Colonic mucosa (tissue), 4 donors: ENCODE data around the gene SSX2IP. TPM values are rescaled to one million over a fixed set of nuclear protein-coding genes. Genes with fewer than 3 reads are reported as not detected.
A peak's percentile ranks its signal among the peaks of the same experiment; 100 is the strongest.

ENCODE experiments used
- DNase-seq: peaks from one replicate; pipeline ENCODE4 v3.0.0-alpha.2; 2020
- H3K27ac ChIP-seq: fragments of 200-600 bp; one replicate; pipeline ENCODE4 v1.8.0; 2021
- H3K27me3 ChIP-seq: fragments of 200-600 bp; one replicate; pipeline ENCODE4 v1.8.0; 2021
- H3K36me3 ChIP-seq: fragments of 200-600 bp; one replicate; pipeline ENCODE4 v1.8.0; 2021
- H3K4me1 ChIP-seq: fragments of 200-600 bp; one replicate; pipeline ENCODE4 v1.8.0; 2021; ENCODE audit warnings: mild to moderate bottlenecking
- H3K4me3 ChIP-seq: fragments of 200-600 bp; one replicate; pipeline ENCODE4 v1.8.0; 2021
- H3K9ac ChIP-seq, 2 donors: one replicate each; pipeline ENCODE4 v1.7.0; 2013; ENCODE audit warnings: control low read depth in 2 of 2, low read depth in 2 of 2, low read length in 2 of 2
- H3K9me3 ChIP-seq: fragments of 200-600 bp; one replicate; pipeline ENCODE4 v1.8.0; 2021
- intact Hi-C: fragments of 100-400 bp; cut with DNase I; formaldehyde crosslinking; loops from one replicate; pipeline ENCODE4 v1.14.1; 2022
- total RNA-seq, 2 donors: library from RNA; stranded (reverse); fragmentation: NEBNext Ultra II Directional in 1 of 2; extraction: Animal tissue kit (Norgen Biotek cat#: 25700) in 1 of 2; gene quantifications; one replicate each; pipeline ENCODE4 v1.2.1, GENCODE V29; 2021
- TF ChIP-seq, protein P1 (sequence below): fragments of 200-600 bp; IDR thresholded peaks from one replicate; pipeline ENCODE4 v1.8.0; 2022; ENCODE audit warnings: antibody characterized with exemption, mild to moderate bottlenecking
- donor health status: healthy.
- donor health status: DM: no; HTN: no; CAD: no.
- donor health status: DM: no; HTN: no; CAD: no.

SSX2IP gene
- total RNA-seq, 2 donors from 2014 or later = 13.9 to 16.9 TPM

DNA sequence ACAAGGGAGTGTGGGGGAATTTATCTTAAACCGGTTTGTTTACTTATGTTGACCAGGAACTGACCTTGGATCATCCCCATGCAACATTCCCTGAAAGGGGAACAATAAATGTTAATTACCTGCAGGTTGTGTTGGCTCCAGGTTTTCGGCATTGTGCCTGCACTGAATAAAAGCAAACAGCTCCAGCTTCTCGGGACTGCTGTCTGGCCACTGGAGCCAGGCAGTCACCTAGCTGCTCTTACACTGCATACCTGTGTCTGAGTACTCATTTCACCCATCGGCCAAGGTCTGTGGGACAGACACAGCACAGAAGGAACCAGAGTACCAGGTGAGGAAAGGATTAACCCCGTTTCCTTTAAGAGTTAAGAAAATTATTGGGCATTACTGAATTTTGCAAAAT is 83.3 kb downstream of the SSX2IP start:
- no peak overlapping the region for H3K9ac ChIP-seq
- H3K36me3 ChIP-seq = no peaks in the 10 kb centered on the region
- TF ChIP-seq, protein P1, sequence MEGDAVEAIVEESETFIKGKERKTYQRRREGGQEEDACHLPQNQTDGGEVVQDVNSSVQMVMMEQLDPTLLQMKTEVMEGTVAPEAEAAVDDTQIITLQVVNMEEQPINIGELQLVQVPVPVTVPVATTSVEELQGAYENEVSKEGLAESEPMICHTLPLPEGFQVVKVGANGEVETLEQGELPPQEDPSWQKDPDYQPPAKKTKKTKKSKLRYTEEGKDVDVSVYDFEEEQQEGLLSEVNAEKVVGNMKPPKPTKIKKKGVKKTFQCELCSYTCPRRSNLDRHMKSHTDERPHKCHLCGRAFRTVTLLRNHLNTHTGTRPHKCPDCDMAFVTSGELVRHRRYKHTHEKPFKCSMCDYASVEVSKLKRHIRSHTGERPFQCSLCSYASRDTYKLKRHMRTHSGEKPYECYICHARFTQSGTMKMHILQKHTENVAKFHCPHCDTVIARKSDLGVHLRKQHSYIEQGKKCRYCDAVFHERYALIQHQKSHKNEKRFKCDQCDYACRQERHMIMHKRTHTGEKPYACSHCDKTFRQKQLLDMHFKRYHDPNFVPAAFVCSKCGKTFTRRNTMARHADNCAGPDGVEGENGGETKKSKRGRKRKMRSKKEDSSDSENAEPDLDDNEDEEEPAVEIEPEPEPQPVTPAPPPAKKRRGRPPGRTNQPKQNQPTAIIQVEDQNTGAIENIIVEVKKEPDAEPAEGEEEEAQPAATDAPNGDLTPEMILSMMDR = no peak
- H3K4me1 ChIP-seq = no peaks in the 10 kb centered on the region
- H3K27ac ChIP-seq = no peak overlapping the region
- peaks cover 10% of the 10 kb centered on the region for H3K9me3 ChIP-seq
- H3K27me3 ChIP-seq = no peaks in the 10 kb centered on the region
- intact Hi-C loops = no loop called here
- H3K4me3 ChIP-seq = no peak overlapping the region
- no peak for DNase-seq

DNA sequence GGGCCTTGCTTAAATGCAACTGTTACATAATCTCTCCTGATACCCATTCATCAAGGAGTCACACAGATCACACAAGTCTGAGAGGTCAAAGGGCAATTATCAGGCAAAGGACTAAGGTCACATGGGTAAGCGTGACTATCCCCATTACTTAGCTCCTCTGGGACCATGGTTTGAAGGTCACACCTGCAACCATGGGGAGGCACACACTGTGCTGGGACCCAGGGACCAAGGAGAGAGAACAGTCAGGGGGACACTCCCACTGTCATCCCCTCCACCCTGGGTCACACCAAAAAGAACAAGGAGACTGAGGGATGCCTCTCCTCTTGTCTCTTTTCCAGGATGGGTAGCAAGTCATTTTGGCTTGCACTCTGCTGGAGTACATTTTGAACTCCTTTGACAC is 85.1 kb downstream of the SSX2IP start:
- TF ChIP-seq, protein P1 = no peak
- no peak overlapping the region for H3K27ac ChIP-seq
- H3K27me3 ChIP-seq = no peaks in the 10 kb centered on the region
- intact Hi-C loops = no loop called here
- no peak for DNase-seq
- peaks cover 10% of the 10 kb centered on the region for H3K9me3 ChIP-seq
- H3K9ac ChIP-seq = no peak overlapping the region
- no peak overlapping the region for H3K4me3 ChIP-seq
- no peaks in the 10 kb centered on the region for H3K36me3 ChIP-seq
- H3K4me1 ChIP-seq = no peaks in the 10 kb centered on the region

DNA sequence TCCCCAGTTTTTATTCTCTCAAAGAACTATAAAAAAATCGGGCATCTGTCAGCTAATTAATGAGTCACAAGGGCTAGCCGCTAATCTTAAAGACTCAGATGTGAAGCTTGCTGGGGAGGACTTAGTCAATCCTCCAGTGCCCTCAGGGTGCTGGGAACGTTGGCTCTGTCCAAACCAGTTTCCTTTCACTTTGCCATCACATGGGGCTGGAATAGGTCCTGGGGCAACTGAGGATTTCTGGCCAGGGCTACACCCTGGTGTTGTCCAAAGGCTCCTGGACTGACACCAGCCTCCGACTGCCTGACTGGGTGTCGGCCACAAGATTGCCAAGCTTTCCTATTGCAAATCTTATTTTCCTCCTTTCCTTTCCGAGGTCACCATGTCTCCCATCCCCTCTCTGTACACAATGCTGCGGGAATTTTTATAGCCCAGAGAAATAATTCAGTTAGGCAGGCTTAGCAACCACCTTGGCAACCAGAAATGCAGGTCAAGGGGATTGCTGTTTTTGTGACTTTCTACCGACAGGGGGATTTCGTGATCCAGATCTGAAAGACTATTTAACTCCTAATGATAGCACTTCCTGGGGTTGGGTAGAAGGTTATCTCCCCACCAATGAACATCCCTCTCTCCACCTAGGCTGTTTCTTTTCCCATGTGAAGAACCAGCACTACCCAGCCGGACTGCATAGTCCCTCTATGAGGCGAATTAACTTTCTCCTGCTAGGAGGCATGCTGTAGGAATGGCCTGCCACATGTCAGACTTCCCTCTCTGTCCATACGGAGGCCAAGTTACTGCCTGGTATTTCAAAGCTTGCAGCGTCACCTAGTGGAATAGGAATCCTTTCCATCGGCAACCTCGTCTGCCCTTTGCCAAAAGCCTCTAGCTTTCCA is 86.1 kb downstream of the SSX2IP start:
- peaks cover 10% of the 10 kb centered on the region for H3K9me3 ChIP-seq
- no peaks in the 10 kb centered on the region for H3K4me1 ChIP-seq
- peak overlapping the region; percentile 12 for H3K27ac ChIP-seq
- TF ChIP-seq, protein P1 = no peak
- peak overlapping the region in 1 of 2 donors; percentile 5 for H3K9ac ChIP-seq
- intact Hi-C loops = no loop called here
- no peak for DNase-seq
- H3K27me3 ChIP-seq = no peaks in the 10 kb centered on the region
- no peak overlapping the region for H3K4me3 ChIP-seq
- no peaks in the 10 kb centered on the region for H3K36me3 ChIP-seq

DNA sequence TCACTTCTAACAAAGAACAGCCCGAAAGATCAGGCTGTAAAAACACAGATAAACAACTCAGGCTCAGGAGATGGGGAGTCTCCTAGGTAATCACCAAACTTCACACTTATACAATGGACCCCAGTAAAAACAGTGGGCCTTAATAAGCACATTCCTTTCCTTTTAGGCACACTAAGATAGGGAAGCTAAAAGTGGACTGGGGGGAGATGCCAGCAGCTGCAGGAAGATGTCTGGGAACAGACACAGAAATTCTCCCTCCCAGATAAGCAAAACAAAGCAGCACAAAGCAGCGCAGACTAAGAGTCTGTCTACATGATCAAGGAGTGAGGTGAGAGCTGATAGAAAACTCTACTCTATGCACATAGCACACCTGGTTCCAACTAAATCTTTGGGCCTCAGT is 87.0 kb downstream of the SSX2IP start:
- H3K4me3 ChIP-seq = no peak overlapping the region
- no peak overlapping the region for H3K27ac ChIP-seq
- H3K4me1 ChIP-seq = no peaks in the 10 kb centered on the region
- TF ChIP-seq, protein P1 = no peak
- no peak for DNase-seq
- H3K36me3 ChIP-seq = no peaks in the 10 kb centered on the region
- no peaks in the 10 kb centered on the region for H3K27me3 ChIP-seq
- H3K9ac ChIP-seq = no peak overlapping the region
- intact Hi-C loops = no loop called here
- H3K9me3 ChIP-seq = peaks cover 10% of the 10 kb centered on the region

DNA sequence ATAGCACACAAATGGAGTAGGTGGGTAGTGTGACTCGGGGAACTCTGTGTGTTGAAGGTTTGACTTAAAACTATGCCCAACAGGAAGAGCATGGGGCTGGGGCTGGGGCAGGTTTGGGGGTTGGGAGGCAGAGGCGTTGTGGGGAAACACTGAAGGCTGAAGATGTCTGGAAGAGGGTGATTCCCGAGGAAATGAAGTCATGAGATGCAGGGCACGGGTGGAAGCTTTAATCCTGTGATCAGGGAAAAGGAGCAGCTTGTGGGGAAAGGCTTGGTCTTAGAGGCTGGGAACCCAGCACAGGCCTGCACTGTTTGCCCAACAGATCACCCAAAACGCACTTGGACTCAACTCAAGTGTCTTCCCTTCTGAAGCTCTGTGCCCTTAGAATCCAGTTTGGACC is 89.5 kb downstream of the SSX2IP start:
- Histone ChIP-seq H3K4me3 (no peak overlapping the region), H3K4me1 (no peaks in the 10 kb centered on the region), H3K27me3 (no peaks in the 10 kb centered on the region), H3K9me3 (peaks cover 10% of the 10 kb centered on the region), H3K27ac (no peak overlapping the region), H3K36me3 (no peaks in the 10 kb centered on the region), H3K9ac (no peak overlapping the region)
- no peak for DNase-seq
- TF ChIP-seq, protein P1 = no peak
- intact Hi-C loops = no loop called here
